Measurements from ENCODE around the gene RSU1. TPM values are rescaled to one million over a fixed set of nuclear protein-coding genes. Genes with fewer than 3 reads are reported as not detected.

The RSU1 gene
- polyA plus RNA-seq, 4 donors = 19.2 to 37.0 (median 21.7) TPM

GRCh38 chr10:16674147-16674703 lies 143.0 kb downstream of the RSU1 start:
- no peaks in the 10 kb centered on the region for H3K27me3 ChIP-seq (ENCODE audit: control insufficient read depth in 3 of 3, insufficient read depth in 3 of 3, low read length in 3 of 3)
- FAIRE-seq (no peak), DNase-seq (no peak)
- H3K4me1 ChIP-seq (ENCODE audit: control insufficient read depth in 3 of 3, insufficient read depth in 2 of 3, low read depth in 1 of 3, low read length in 2 of 3) = no peaks in the 10 kb centered on the region
- H3K9me3 ChIP-seq (ENCODE audit: control insufficient read depth in 2 of 2, insufficient read depth in 1 of 2, low read depth in 1 of 2, low read length in 1 of 2) = no peaks in the 10 kb centered on the region
- no peak overlapping the region for H3K27ac ChIP-seq (ENCODE audit: low read depth in 1 of 3, low read length in 2 of 3)
- H3K4me3 ChIP-seq (ENCODE audit: low read depth in 1 of 3, low read length in 3 of 3) = no peak overlapping the region
- H3K36me3 ChIP-seq (ENCODE audit: control insufficient read depth in 3 of 3, insufficient read depth in 2 of 3, low read depth in 1 of 3, low read length in 3 of 3) = no peaks in the 10 kb centered on the region
- 89 to 95% (median 94%) methylated on average over 9 of the region's 9 CpGs for WGBS, 3 donors

DNA sequence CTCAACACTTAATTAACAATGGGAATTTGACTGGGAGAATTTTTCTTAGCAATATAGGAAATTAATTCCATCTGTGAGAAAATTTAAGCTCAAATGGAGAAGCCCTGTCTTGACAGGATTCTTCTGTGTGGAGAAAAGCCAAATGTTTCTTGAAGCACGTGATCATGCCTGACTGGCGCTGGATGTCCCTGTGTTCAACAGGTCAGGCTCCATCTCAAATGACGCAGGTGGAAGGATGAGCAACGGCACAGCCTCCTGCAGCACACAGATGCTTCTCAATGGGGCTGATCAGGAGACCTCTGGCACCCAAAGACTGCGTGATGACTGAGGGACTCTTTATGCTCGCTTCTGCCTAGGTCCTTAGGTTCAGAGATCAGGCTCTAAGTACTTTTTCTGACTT lies 143.8 kb downstream of the RSU1 start:
- H3K27me3 ChIP-seq (ENCODE audit: control insufficient read depth in 3 of 3, insufficient read depth in 3 of 3, low read length in 3 of 3) = no peaks in the 10 kb centered on the region
- no peak overlapping the region for H3K27ac ChIP-seq (ENCODE audit: low read depth in 1 of 3, low read length in 2 of 3)
- FAIRE-seq = no peak
- DNase-seq = no peak
- H3K9me3 ChIP-seq (ENCODE audit: control insufficient read depth in 2 of 2, insufficient read depth in 1 of 2, low read depth in 1 of 2, low read length in 1 of 2) = no peaks in the 10 kb centered on the region
- WGBS, 3 donors = 84 to 96% (median 89%) methylated on average over 6 of the region's 6 CpGs
- no peak overlapping the region for H3K4me3 ChIP-seq (ENCODE audit: low read depth in 1 of 3, low read length in 3 of 3)
- no peaks in the 10 kb centered on the region for H3K36me3 ChIP-seq (ENCODE audit: control insufficient read depth in 3 of 3, insufficient read depth in 2 of 3, low read depth in 1 of 3, low read length in 3 of 3)
- no peaks in the 10 kb centered on the region for H3K4me1 ChIP-seq (ENCODE audit: control insufficient read depth in 3 of 3, insufficient read depth in 2 of 3, low read depth in 1 of 3, low read length in 2 of 3)

- Histone ChIP-seq H3K9me3 (ENCODE audit: control insufficient read depth in 2 of 2, insufficient read depth in 1 of 2, low read depth in 1 of 2, low read length in 1 of 2) (no peaks in the 10 kb centered on the region), H3K36me3 (ENCODE audit: control insufficient read depth in 3 of 3, insufficient read depth in 2 of 3, low read depth in 1 of 3, low read length in 3 of 3) (no peaks in the 10 kb centered on the region), H3K4me3 (ENCODE audit: low read depth in 1 of 3, low read length in 3 of 3) (no peak overlapping the region), H3K27me3 (ENCODE audit: control insufficient read depth in 3 of 3, insufficient read depth in 3 of 3, low read length in 3 of 3) (no peaks in the 10 kb centered on the region), H3K27ac (ENCODE audit: low read depth in 1 of 3, low read length in 2 of 3) (no peak overlapping the region), H3K4me1 (ENCODE audit: control insufficient read depth in 3 of 3, insufficient read depth in 2 of 3, low read depth in 1 of 3, low read length in 2 of 3) (no peaks in the 10 kb centered on the region)
- DNase-seq (no peak), FAIRE-seq (no peak)
- 93 to 98% (median 93%) methylated on average over 7 of the region's 7 CpGs for WGBS, 3 donors
Measured at GRCh38 chr10:16663444-16663843, 153.8 kb downstream of the RSU1 start.

DNA sequence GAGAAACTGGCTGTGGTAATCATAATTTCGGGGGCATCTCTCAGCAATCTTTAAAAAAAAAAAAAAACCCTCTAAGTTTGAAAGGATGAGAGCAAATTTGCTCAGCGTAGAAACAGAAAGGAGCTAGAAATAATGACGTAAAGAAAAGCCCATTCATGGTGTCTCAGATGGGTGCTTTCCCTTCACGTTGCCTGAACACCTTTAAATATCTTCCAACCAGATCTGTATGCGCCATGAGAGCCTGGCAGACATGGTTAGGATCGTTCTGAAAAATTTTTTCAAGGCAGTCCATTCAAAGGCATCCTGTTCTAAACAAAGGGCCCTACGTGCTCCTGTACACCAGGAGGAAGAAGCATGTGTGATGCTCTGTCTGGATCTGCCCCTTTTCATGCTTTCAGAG lies 154.3 kb downstream of the RSU1 start:
- DNase-seq (no peak), FAIRE-seq (no peak)
- Histone ChIP-seq H3K27ac (ENCODE audit: low read depth in 1 of 3, low read length in 2 of 3) (no peak overlapping the region), H3K4me1 (ENCODE audit: control insufficient read depth in 3 of 3, insufficient read depth in 2 of 3, low read depth in 1 of 3, low read length in 2 of 3) (no peaks in the 10 kb centered on the region), H3K4me3 (ENCODE audit: low read depth in 1 of 3, low read length in 3 of 3) (no peak overlapping the region), H3K36me3 (ENCODE audit: control insufficient read depth in 3 of 3, insufficient read depth in 2 of 3, low read depth in 1 of 3, low read length in 3 of 3) (no peaks in the 10 kb centered on the region), H3K9me3 (ENCODE audit: control insufficient read depth in 2 of 2, insufficient read depth in 1 of 2, low read depth in 1 of 2, low read length in 1 of 2) (no peaks in the 10 kb centered on the region), H3K27me3 (ENCODE audit: control insufficient read depth in 3 of 3, insufficient read depth in 3 of 3, low read length in 3 of 3) (no peaks in the 10 kb centered on the region)
- WGBS, 3 donors = 86 to 95% (median 86%) methylated on average over 7 of the region's 7 CpGs

DNA sequence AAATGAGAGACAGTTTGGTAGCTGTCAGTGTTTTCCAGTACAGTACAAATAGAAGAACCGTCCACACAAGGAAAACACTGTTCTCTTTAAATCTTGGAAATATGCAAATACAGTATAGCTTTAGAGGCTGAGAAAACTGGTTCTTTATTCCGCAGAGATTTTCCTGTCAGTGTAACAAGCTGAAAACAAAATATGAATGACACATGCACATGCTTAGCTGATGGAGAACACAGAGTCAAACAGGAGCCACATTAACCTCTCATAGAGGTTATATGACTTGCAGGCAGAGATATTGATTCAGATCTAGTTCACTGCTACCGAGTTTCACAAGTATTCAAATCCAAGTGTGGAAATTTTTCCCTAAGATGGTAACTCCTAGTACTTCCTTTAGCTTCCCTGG lies 160.3 kb downstream of the RSU1 start:
- Histone ChIP-seq H3K36me3 (ENCODE audit: control insufficient read depth in 3 of 3, insufficient read depth in 2 of 3, low read depth in 1 of 3, low read length in 3 of 3) (no peaks in the 10 kb centered on the region), H3K27ac (ENCODE audit: low read depth in 1 of 3, low read length in 2 of 3) (no peak overlapping the region), H3K4me3 (ENCODE audit: low read depth in 1 of 3, low read length in 3 of 3) (no peak overlapping the region), H3K4me1 (ENCODE audit: control insufficient read depth in 3 of 3, insufficient read depth in 2 of 3, low read depth in 1 of 3, low read length in 2 of 3) (no peaks in the 10 kb centered on the region), H3K27me3 (ENCODE audit: control insufficient read depth in 3 of 3, insufficient read depth in 3 of 3, low read length in 3 of 3) (no peaks in the 10 kb centered on the region), H3K9me3 (ENCODE audit: control insufficient read depth in 2 of 2, insufficient read depth in 1 of 2, low read depth in 1 of 2, low read length in 1 of 2) (no peaks in the 10 kb centered on the region)
- DNase-seq = no peak
- FAIRE-seq = no peak
- 85 to 86% (median 85%) methylated on average over 3 of the region's 3 CpGs for WGBS, 3 donors

GRCh38 chr10:16653224-16653623 lies 164.0 kb downstream of the RSU1 start:
- no peaks in the 10 kb centered on the region for H3K27me3 ChIP-seq (ENCODE audit: control insufficient read depth in 3 of 3, insufficient read depth in 3 of 3, low read length in 3 of 3)
- no peaks in the 10 kb centered on the region for H3K9me3 ChIP-seq (ENCODE audit: control insufficient read depth in 2 of 2, insufficient read depth in 1 of 2, low read depth in 1 of 2, low read length in 1 of 2)
- DNase-seq = no peak
- no peak overlapping the region for H3K4me3 ChIP-seq (ENCODE audit: low read depth in 1 of 3, low read length in 3 of 3)
- no peak for FAIRE-seq
- no peaks in the 10 kb centered on the region for H3K36me3 ChIP-seq (ENCODE audit: control insufficient read depth in 3 of 3, insufficient read depth in 2 of 3, low read depth in 1 of 3, low read length in 3 of 3)
- no peak overlapping the region for H3K27ac ChIP-seq (ENCODE audit: low read depth in 1 of 3, low read length in 2 of 3)
- WGBS, 3 donors = 68 to 87% (median 82%) methylated on average over 4 of the region's 4 CpGs
- H3K4me1 ChIP-seq (ENCODE audit: control insufficient read depth in 3 of 3, insufficient read depth in 2 of 3, low read depth in 1 of 3, low read length in 2 of 3) = no peaks in the 10 kb centered on the region

DNA sequence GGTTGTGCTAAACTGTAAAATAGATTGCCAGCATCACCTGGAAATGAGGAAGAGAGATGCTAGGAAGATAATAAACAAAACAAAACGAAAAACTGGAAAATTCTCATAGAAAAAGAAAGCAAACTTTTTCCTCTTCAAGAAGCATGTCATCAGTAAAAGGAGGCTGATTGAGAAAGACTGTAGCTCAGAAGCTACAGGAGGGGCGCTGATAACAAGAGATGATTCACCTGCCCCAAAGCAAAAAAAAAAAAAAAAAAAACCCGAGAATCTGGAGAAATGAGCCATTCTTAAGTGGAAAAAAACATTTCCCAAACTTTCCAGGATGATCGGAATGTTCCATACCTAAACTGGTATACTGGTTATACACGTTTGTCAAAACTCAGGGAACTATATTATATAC lies 165.1 kb downstream of the RSU1 start:
- Histone ChIP-seq H3K36me3 (ENCODE audit: control insufficient read depth in 3 of 3, insufficient read depth in 2 of 3, low read depth in 1 of 3, low read length in 3 of 3) (no peaks in the 10 kb centered on the region), H3K27me3 (ENCODE audit: control insufficient read depth in 3 of 3, insufficient read depth in 3 of 3, low read length in 3 of 3) (no peaks in the 10 kb centered on the region), H3K9me3 (ENCODE audit: control insufficient read depth in 2 of 2, insufficient read depth in 1 of 2, low read depth in 1 of 2, low read length in 1 of 2) (no peaks in the 10 kb centered on the region), H3K4me3 (ENCODE audit: low read depth in 1 of 3, low read length in 3 of 3) (no peak overlapping the region), H3K4me1 (ENCODE audit: control insufficient read depth in 3 of 3, insufficient read depth in 2 of 3, low read depth in 1 of 3, low read length in 2 of 3) (no peaks in the 10 kb centered on the region), H3K27ac (ENCODE audit: low read depth in 1 of 3, low read length in 2 of 3) (no peak overlapping the region)
- 59 to 76% (median 66%) methylated on average over 5 of the region's 5 CpGs for WGBS, 3 donors
- DNase-seq = no peak
- no peak for FAIRE-seq

- H3K4me1 ChIP-seq (ENCODE audit: control insufficient read depth in 3 of 3, insufficient read depth in 2 of 3, low read depth in 1 of 3, low read length in 2 of 3) = no peaks in the 10 kb centered on the region
- H3K4me3 ChIP-seq (ENCODE audit: low read depth in 1 of 3, low read length in 3 of 3) = no peak overlapping the region
- no peaks in the 10 kb centered on the region for H3K36me3 ChIP-seq (ENCODE audit: control insufficient read depth in 3 of 3, insufficient read depth in 2 of 3, low read depth in 1 of 3, low read length in 3 of 3)
- FAIRE-seq (no peak), DNase-seq (no peak)
- no peaks in the 10 kb centered on the region for H3K27me3 ChIP-seq (ENCODE audit: control insufficient read depth in 3 of 3, insufficient read depth in 3 of 3, low read length in 3 of 3)
- H3K9me3 ChIP-seq (ENCODE audit: control insufficient read depth in 2 of 2, insufficient read depth in 1 of 2, low read depth in 1 of 2, low read length in 1 of 2) = no peaks in the 10 kb centered on the region
- WGBS, 3 donors = 86 to 93% (median 91%) methylated on average over 2 of the region's 2 CpGs
- H3K27ac ChIP-seq (ENCODE audit: low read depth in 1 of 3, low read length in 2 of 3) = no peak overlapping the region
Measured at GRCh38 chr10:16649757-16650156, 167.5 kb downstream of the RSU1 start.

DNA sequence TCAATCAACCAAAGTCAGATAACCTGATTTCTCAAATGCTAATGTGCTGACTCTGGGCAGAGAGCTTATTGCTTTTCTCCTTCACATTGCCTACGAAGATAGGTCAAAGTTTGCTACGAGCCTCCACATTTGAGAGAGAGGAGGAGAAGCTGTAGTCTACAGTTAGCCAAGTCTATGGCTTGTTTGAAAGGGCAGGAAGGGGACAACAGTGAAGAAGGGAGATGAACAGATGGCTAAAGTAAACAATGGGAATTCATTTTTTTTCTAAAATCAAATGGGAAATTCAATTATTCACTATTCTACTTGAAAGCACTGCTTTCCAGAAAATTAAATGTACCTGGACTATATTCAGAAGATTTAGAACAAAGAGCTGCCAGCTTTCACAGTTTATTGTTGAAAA lies 168.9 kb downstream of the RSU1 start:
- Histone ChIP-seq H3K9me3 (ENCODE audit: control insufficient read depth in 2 of 2, insufficient read depth in 1 of 2, low read depth in 1 of 2, low read length in 1 of 2) (no peaks in the 10 kb centered on the region), H3K27me3 (ENCODE audit: control insufficient read depth in 3 of 3, insufficient read depth in 3 of 3, low read length in 3 of 3) (no peaks in the 10 kb centered on the region), H3K36me3 (ENCODE audit: control insufficient read depth in 3 of 3, insufficient read depth in 2 of 3, low read depth in 1 of 3, low read length in 3 of 3) (no peaks in the 10 kb centered on the region), H3K4me3 (ENCODE audit: low read depth in 1 of 3, low read length in 3 of 3) (no peak overlapping the region), H3K27ac (ENCODE audit: low read depth in 1 of 3, low read length in 2 of 3) (no peak overlapping the region), H3K4me1 (ENCODE audit: control insufficient read depth in 3 of 3, insufficient read depth in 2 of 3, low read depth in 1 of 3, low read length in 2 of 3) (no peaks in the 10 kb centered on the region)
- DNase-seq (no peak), FAIRE-seq (no peak)
- WGBS, 3 donors = 80 to 85% (median 84%) methylated on average over 2 of the region's 2 CpGs
